Measurements from ENCODE around the gene KDM2A.
A peak's percentile ranks its signal among the peaks of the same experiment; 100 is the strongest.

The KDM2A gene

DNA sequence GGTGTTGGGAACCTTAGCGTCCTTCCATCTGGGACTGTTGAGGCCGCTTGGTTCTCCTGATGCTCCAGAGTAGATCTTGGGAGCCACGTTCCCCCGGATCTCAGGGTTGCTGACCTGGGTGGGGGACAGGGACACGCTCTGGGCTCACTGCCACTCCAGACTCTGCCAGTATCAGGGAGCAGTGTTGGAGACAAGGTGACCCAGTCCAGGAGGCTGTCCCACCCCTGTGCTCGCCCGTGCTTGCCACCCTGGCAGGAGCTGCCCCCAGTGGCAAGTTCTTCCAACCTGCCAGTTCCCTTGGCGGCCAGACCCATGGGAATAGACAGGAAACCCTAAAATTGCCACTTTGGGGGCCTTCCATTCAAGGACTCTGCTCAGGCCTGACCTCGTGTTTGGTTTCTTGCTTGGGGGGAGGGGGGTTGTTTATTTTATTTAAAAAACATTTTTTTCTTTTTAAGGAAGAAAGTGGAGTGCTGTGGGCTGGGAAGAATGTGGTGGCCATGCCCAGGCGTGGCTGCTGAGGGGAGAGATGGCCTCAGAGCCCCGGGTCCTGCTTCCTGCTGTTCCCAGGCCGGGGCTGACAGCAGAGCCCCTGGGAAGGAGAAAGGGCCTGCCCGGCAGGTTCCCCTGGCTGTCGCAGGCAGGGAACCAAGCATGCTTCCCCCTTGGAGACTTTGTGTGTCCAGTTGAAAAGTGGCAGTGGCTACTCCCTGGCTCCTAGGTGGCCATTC is 154.4 kb downstream of the KDM2A start:
- no peak for DNase-seq (ENCODE audit: low read depth)

DNA sequence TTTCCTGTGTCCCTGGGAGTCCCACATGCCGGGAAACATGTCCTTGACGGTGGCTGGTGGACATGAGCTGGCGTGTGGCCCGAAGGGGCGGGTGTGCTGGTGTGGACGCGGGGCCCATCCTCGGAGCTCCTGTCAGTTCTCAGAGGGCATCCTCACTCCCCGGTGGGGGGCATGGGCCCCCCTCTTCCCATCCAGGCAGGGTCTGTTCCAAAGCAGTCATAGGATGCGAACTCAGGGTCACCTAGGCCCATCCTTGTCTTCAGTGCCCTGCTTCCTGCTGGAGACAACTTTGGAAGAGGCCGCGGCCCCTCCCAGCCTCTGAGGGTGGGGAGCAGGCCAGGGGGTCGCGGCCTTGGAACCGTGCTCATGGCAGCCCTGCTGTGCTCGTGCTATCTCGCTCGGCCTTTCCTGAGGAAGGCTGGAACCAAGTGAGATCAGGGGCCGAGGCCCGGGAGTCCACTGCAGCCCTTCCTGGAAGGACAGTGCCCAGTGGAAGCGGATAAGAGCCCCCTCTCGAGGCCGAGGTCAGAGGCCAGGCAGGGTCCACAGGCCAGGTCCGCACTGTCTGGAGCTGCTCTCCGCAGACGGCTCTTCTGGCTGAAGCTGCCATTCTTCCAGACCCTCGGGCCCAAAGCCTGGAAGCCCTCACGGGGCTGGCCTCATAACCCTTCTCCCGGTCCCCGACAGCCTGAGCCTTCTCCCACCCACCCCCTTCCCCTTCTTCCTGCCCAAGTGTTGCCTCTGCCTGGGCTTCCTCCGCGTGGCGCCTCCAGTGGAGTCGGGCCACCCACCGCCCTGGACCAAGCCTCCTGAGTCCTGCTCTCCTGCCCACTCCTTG is 155.9 kb downstream of the KDM2A start:
- DNase-seq (ENCODE audit: low read depth): no peak

DNA sequence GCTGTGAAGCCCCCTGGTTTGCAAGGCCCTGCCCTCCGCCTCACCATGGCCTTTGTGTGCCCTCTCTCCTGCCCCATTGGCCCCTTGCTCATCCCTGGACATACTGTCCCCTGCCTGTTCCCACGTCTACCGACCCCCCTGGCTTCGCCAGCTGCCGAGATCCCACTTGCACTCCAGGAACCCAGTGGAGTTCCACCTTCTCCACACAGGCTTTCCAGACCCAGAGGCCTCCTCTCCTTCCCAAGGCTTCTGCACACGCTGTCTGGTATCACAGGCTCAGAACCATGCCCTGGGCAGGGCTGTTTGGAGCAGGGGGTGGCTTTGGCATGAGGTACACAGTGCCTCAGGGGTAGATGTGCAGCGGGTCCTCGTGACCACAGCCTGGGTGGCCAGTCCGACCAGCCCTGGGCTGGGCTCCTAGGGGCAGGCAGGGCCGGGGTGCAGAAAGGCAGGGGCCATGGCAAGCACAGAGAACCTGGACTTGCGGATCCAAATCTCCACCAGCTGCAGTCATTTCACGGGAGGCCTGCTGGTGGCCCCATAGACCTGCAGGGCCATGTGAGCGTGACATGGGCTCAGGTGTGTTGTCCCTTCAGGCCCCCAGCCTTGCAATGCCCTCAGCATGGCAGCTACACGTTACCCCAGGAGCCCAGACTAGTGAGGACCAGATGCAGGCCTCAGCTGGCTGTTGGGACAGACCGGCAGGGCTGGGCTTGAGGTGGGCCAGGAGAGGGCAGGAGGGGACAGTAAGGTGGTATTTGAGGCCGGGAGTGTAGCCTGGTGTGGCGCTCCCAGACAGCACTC is 156.7 kb downstream of the KDM2A start:
- DNase-seq (ENCODE audit: low read depth): no peak

DNA sequence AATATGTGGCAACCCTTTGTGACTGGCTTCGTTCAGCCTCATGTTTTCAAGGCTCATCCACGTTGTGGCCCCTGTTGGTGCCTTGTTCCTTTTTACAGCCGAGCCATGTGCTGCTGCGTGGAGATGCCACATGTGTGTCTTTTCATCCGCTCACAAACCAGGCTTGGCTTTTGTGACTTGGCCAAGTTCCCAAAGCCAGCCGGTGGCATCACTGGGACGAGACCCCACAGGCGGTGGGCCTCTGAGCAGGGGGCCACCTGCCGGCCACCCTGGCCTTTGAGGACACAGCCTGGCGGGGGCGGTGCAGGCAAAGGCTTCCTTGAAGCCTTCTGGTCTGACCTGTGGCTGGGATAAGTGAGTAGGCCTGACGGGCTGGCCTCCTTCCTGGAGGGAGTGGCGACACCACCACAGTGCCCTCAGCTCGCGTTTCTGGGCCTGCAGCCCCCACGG is 157.7 kb downstream of the KDM2A start:
- DNase-seq (ENCODE audit: low read depth): no peak

DNA sequence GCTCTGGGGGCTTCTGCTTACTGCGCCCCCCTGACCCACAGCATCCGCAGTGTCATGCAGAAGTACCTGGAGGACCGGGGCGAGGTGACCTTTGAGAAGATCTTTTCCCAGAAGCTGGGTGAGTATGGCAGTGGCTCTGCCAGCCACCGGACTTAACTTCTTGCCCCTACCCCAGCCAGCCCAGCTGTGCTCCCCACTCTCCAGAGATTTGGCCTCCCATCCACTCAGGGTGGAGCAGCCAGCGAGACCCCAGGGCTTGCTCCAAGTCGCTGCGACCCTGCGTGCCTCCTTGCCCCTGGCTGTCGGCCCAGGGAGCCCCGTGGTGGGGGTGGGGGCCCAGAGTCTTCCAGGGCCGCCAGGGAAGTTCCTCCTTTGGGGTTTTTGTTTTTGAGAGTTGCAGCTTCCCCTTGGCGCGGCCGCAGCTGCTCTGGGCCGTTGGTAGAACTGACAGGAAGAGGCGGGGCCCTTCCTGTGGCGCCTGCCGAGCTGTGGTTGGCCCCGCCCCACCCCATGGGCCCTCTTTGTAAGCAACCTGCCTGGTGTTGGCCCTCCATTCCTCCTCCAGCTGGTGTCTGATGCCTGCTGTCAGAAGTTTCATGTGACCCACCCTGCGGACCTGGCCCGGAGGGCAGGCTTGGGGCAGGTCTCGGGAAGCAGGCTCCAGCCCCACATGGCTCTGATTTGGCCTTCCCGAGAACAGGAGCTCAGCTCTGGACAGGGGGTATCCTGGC is 158.3 kb downstream of the KDM2A start:
- peak; percentile 74 for DNase-seq (ENCODE audit: low read depth)

DNA sequence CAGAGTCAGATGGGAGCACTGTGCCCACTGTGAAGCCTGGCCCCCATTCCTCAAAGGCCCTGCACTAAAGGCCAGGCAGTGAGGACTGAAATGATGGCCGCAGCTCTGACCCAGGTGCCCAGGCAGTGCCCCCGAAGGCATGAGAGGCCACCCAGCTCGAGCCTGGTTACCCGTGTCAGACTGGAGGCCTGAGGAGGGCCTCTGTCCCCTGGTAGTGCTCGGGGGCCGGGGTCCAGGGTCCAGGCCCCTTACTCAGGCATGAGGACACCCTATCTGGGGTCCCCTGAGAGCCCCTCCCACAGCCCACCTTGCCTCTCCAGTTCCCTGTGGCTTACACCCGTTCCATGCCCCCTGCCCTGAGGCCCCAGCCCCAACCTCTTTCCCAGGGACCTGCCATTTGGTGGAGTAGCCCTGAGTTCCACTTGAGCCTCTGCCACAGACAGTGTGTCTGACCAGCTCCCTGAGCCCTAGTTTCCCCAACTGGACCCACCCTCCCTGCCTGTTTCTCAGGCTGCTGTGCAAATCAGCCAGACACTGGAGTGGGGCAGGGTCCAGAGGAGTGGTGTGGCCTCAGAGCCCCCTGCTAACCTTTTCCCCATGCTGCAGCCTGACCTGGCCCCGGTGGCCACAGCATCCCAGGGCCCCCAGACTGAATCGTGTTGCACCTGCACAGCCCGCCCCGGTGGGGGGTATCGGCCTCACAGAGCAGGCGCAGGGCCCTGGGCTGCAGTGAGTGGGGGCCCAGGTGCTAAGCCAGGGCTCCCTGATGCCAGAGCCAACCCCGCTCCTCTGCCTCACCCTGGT is 159.3 kb downstream of the KDM2A start:
- no peak for DNase-seq (ENCODE audit: low read depth)

DNA sequence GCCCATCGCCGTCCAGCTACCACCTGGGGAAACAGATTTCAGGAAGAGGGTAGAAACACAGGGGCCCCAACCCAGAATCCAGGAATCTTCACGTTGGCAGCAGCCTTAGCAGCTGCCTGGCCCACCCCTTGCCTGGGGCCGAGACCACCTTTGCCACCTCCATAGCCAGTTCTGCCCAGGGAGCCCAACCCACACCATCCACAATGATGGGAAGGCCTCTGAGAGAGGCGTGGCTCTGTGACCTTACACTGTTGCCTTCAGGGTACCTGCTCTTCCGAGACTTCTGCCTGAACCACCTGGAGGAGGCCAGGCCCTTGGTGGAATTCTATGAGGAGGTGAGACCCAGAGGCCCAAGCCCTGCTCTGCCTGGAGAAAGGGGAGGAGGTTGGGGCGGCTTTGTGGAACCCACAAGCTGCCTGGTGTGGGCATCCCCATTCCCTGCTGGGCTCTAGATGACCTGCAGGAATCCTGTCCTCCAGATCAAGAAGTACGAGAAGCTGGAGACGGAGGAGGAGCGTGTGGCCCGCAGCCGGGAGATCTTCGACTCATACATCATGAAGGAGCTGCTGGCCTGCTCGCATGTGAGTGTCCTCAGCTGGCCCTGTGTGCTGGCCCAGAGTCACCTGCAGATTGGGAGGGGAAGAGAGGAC is 160.0 kb downstream of the KDM2A start:
- no peak for DNase-seq (ENCODE audit: low read depth)

DNA sequence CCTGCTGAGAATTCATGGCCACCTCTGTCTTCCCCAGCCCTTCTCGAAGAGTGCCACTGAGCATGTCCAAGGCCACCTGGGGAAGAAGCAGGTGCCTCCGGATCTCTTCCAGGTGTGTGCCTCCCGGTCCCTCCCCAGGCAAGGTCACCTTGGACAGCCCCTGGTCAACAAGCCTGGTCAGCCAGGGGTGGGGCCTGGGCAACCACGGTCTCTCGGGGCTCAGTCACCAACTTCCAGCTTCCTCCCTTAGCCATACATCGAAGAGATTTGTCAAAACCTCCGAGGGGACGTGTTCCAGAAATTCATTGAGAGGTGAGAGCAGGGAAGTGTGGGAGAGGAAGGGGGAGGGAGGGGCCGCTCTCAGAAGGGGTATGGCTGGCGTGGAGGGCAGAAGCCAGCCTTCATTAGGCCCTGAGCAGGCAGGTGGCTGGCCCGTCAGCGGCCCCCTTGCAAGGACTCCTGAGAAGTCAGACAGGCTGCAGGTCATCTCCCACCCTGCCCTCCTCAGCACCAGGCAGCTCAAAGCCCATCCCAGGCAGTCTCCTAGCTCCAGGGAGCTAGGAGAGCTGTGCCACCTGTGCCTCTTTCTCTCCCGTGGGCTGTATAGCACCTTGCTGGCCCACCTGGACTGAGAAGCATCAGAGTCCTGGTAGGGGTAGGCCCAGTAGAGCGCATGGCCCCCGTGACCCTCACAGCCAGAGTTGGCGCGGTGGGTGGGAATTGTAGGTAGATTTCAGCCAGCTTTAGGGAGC is 160.7 kb downstream of the KDM2A start:
- DNase-seq (ENCODE audit: low read depth): no peak

DNA sequence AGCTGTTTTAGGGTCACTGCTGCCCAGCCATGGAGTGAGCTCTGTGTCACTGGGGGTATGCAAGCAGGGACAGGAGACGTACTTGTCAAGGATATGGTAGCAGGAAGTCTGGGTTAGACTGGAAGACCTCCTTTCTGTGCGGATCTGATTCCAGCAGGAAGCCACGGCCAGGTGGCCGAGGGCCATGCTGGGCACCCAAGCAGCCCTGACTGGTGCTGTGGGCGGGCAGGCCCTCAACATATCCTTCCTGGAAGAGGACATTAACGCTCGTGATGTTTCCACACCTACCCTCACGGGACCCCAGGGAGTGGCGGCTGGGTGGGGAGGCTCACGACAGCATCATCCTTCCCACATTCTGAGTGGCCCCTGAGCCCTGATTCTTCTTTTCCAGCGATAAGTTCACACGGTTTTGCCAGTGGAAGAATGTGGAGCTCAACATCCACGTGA is 161.3 kb downstream of the KDM2A start:
- no peak for DNase-seq (ENCODE audit: low read depth)

DNA sequence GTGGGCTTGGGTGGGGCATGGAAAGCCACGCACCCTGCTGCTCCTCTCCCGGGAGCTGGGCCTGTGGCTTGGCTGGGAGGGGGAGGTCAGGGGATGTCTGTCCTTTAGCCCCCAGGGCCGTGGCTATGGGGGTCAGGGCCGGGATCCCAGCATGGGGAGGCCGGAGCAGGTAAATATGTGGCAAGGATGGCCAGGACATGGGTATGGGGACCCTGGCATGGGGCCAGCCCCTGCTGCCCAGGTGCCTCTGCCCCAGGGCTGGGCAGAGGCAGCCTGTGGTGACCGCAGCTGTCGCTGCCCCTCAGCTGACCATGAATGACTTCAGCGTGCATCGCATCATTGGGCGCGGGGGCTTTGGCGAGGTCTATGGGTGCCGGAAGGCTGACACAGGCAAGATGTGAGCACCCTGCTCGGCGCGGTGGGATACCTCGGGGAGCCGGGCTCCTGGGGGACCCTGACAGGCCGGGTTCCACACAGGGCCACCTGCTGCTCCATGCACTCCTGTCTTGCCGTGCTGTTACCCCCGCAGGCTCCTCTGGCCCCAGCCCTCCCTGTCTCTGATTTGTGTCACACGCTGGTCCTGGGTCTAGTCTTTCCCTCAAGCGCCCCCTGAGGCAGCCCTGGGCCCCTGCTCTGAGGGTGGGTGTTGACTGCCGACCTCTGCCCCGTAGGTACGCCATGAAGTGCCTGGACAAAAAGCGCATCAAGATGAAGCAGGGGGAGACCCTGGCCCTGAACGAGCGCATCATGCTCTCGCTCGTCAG is 161.9 kb downstream of the KDM2A start:
- no peak for DNase-seq (ENCODE audit: low read depth)

DNA sequence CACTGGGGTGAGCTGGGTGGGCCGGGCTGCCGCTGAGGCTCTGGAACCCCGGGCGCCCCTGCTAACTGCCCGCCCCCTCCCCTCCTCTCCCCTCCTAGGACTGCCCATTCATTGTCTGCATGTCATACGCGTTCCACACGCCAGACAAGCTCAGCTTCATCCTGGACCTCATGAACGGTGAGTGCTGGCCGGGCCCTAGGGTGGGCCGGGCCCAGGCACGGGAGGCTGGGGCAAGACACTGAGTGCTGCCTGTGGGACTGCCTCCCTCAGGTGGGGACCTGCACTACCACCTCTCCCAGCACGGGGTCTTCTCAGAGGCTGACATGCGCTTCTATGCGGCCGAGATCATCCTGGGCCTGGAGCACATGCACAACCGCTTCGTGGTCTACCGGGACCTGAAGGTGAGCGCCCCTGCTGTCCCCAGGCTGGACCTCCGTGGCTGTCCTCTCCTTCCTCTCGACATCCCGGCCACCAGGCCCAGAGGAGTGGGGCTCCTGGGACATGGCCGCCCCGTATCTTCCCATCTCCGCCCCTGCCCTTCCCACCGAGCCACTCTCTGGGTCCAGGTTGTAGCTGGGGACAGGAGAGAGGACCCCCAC is 162.6 kb downstream of the KDM2A start:
- no peak for DNase-seq (ENCODE audit: low read depth)

DNA sequence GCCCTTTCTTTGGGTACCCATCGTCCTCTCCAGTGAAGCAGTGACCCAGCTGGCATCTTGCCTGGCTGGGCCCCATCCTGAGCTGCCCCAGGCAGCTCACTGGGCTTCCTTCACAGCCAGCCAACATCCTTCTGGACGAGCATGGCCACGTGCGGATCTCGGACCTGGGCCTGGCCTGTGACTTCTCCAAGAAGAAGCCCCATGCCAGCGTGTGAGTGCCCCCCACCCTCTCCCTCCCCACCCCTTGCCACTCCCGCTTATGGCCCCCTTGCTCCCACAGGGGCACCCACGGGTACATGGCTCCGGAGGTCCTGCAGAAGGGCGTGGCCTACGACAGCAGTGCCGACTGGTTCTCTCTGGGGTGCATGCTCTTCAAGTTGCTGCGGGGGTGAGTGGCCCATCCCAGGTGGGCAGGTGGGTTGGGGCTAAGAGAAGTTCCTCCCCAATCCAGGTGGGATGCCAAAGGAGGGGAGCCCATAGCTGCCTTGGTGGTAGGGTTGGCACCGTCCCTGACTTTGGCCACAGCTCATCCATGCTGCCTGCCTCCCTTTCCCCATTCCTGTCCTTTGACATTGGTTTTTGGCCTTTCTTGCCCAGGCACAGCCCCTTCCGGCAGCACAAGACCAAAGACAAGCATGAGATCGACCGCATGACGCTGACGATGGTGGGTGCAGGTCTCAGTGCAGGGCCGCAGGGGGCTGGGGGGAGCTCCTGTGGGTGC is 163.3 kb downstream of the KDM2A start:
- no peak for DNase-seq (ENCODE audit: low read depth)

DNA sequence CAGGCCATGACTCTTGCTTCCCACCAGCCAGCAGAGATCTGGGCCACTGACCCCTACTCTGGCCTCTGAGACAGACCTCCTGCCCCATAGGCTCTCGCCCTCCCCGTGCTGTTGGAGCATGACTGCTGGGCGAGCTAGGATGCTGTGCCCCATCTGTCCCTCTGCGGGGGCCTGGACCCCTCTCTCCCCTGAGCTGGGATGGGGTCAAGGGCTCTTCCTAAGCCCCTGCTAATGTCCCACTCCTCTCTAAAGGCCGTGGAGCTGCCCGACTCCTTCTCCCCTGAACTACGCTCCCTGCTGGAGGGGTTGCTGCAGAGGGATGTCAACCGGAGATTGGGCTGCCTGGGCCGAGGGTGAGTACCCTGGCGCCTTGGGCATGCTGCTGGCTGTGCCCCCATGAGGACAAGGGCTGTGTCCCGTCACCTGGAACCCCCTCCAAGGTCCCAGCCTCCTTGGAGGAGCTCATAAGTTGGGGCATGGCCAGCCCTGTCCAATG is 163.9 kb downstream of the KDM2A start:
- DNase-seq (ENCODE audit: low read depth): no peak

DNA sequence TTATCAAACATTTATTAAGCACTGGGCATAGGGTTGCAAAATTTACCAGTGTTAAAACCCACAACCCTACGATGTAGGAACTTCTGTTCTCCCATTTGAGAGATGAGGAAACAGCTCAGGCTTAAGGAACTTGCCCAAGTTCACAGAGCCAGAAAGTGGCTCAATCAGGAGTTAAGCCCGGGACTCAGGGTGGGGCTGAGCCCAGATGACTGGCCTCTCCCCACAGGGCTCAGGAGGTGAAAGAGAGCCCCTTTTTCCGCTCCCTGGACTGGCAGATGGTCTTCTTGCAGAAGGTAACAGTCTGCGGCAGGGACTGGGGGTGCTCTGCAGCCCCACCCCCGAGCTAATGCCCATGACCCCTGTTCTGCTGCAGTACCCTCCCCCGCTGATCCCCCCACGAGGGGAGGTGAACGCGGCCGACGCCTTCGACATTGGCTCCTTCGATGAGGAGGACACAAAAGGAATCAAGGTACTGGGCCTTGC is 164.5 kb downstream of the KDM2A start:
- no peak for DNase-seq (ENCODE audit: low read depth)

DNA sequence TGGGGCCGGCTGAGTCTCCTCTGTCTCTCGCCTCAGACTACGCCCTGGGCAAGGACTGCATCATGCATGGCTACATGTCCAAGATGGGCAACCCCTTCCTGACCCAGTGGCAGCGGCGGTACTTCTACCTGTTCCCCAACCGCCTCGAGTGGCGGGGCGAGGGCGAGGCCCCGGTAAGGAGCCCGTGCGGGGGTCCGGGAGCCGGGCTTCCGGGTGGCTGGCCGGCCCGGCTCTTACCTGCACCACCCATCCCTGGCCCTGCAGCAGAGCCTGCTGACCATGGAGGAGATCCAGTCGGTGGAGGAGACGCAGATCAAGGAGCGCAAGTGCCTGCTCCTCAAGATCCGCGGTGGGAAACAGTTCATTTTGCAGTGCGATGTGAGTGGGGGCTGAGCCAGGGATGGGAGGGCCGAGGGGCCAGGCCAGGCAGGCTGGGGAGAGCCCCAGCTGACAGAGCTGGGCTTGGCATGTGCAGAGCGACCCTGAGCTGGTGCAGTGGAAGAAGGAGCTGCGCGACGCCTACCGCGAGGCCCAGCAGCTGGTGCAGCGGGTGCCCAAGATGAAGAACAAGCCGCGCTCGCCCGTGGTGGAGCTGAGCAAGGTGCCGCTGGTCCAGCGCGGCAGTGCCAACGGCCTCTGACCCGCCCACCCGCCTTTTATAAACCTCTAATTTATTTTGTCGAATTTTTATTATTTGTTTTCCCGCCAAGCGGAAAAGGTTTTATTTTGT is 165.9 kb downstream of the KDM2A start:
- no peak for DNase-seq (ENCODE audit: low read depth)

DNA sequence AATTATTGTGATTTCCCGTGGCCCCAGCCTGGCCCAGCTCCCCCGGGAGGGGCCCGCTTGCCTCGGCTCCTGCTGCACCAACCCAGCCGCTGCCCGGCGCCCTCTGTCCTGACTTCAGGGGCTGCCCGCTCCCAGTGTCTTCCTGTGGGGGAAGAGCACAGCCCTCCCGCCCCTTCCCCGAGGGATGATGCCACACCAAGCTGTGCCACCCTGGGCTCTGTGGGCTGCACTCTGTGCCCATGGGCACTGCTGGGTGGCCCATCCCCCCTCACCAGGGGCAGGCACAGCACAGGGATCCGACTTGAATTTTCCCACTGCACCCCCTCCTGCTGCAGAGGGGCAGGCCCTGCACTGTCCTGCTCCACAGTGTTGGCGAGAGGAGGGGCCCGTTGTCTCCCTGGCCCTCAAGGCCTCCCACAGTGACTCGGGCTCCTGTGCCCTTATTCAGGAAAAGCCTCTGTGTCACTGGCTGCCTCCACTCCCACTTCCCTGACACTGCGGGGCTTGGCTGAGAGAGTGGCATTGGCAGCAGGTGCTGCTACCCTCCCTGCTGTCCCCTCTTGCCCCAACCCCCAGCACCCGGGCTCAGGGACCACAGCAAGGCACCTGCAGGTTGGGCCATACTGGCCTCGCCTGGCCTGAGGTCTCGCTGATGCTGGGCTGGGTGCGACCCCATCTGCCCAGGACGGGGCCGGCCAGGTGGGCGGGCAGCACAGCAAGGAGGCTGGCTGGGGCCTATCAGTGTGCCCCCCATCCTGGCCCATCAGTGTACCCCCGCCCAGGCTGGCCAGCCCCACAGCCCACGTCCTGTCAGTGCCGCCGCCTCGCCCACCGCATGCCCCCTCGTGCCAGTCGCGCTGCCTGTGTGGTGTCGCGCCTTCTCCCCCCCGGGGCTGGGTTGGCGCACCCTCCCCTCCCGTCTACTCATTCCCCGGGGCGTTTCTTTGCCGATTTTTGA is 166.8 kb downstream of the KDM2A start:
- no peak for DNase-seq (ENCODE audit: low read depth)
